G401.6 (cell line): ENCODE results near the gene KIF1A.

Experiments used
- FAIRE-seq: peaks from 2 replicates; lab custom pipeline; 2012; peaks lifted over from hg19 to GRCh38; lab: Jason Lieb, UNC

Gene KIF1A

GRCh38 chr2:240819858-240820606 is at the start of gene KIF1A:
Gene KIF1A, minus strand, starts transcription at chr2:240820219. Its CDS starts 22,467 bp downstream, at chr2:240797752.
- FAIRE-seq, result no peak

GRCh38 chr2:240869109-240869955 is 49.3 kb upstream of the KIF1A start:
- FAIRE-seq, result no peak

DNA sequence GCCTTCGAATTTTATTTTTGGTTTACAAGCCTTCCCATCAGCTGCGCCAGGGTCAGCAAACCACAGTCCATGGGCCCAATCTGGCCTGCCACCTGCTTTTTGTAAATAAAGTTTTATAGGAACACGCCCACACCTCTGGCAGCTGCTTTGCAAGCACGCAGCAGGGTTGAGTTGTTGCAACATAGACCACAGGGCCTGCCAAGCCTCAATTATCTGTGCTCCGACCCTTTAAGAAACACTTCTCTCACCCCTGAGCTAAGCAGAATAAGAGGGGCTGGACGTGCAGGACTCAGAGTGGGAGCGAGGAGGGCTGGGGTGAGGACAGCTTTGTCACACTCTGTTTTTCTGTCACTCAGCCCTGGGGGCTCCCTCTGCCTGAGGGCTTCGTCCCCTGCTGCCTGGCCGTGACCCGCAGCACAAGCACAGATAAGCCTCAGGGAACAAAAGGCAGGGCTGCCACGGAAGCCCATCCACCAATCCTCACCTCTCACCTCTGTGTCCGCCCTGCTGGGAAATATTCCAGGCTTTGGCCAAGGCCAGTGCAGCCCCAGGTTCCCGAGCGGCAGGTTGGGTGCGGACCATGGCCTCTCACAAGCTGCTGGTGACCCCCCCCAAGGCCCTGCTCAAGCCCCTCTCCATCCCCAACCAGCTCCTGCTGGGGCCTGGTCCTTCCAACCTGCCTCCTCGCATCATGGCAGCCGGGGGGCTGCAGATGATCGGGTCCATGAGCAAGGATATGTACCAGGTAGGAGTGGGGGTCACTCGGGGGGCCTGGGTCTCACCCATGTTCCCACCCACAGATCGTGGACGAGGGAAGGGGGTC is 48.5 kb upstream of the KIF1A start, which contains the start of gene AGXT:
Gene AGXT (plus strand): TSS at position 539 of the 823 bp plus-strand sequence. CDS start 42 bp downstream, at position 581.
- no peak for FAIRE-seq

DNA sequence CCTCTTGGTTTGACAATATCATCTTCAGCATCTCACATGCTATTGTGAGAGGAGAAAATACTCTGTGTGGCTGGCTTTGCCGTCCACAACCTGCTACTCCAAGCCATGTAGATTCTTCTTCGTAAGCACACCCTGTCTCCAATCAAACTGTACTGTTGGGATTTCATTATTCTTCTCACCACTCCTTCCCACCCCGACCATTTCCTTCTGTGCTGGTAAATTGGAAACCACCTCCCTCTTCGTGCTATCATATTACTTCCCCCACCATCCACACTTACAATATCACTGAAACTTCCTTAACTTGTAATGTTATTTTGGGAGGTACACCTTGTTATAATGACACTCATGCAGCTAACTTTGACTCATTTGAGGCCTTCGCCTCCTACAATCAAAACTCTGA is 45.4 kb upstream of the KIF1A start:
- no peak for FAIRE-seq

GRCh38 chr2:240864475-240864874 is 44.5 kb upstream of the KIF1A start:
- FAIRE-seq, result no peak

DNA sequence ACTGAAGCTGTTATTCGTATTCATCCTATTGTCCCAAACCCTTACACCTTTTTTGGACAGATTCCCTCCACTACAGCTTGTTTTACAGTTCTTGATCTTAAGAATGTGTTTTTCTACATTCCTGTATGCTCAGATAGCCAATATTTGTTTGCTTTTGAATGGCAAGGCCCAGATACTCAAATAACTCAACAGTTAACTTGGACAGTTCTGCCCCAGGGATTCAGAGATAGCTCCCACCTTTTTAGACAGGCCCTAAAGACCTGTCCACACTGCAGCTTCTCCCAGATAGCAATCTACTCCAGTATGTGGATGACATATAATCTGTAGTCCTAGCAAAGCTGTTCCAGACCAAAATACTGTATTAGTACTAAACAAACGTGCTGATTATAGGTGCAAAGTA is 41.5 kb upstream of the KIF1A start:
- no peak for FAIRE-seq

- no peak for FAIRE-seq
Measured at GRCh38 chr2:240858871-240859270, 38.9 kb upstream of the KIF1A start.

DNA sequence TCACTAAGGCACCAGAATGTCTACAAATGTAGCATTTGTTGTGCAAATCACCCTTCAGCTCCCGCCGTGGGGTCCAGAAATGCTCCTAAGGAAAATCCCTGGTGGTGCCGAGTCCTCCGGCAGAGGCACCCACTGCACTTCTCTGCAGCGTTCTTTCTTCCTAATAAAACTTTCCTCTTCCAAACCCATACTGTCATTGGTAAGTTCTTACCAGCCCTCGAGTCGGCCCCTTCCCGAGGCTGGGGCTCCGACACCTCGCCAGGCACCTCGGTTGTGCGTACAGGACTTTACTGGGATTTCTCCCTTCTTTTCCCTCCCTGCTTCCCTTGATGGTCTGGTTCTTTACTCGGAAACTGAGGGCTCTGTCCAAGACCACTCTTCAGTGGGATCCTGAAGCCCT is 38.3 kb upstream of the KIF1A start:
- FAIRE-seq, result no peak

- FAIRE-seq, result no peak
Measured at GRCh38 chr2:240857039-240858008, 37.3 kb upstream of the KIF1A start.

DNA sequence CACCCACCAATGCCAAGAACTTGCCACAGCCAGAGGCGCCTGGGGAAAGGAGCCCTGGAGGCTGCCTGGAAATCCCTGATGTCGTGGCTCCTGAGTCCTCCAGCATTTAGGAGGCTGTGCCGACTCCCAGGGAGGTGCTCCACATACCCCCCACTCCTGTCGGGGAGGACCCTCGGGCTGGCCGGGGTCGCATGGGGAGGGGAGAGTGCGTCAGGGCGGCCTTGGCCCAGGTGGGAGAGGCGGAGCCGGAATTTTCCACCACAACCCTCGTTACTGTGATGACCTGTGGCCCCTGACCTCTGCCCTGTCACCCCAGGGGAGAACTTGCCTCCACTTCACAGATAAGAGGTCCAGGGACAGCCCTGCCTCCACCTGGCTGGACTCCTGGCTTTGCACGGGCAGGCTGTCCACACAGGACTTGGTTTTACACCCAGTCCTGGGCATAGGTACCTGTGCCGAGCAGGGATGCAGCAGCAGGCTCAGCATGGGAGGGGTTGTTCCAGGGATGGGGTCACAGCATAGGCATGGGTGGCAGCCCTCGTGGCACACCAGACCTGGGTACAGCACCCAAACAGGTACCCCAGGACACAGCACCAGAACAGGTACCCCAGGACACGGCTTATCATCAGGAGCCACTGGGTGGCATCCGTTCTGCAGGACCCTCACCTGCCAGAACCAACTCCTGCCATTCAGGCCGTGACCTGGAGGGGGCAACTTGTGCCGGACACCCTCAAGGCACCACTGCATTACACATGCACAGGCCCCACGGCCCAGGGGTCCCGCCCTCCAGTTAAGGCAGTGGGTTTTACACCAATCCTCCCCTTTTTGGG is 36.3 kb upstream of the KIF1A start:
- FAIRE-seq, result no peak

- no peak for FAIRE-seq
Measured at GRCh38 chr2:240855670-240856069, 35.7 kb upstream of the KIF1A start.

- no peak for FAIRE-seq
Measured at GRCh38 chr2:240852671-240853314, 32.8 kb upstream of the KIF1A start.

- FAIRE-seq, result no peak
Measured at GRCh38 chr2:240851078-240851991, 31.3 kb upstream of the KIF1A start.

DNA sequence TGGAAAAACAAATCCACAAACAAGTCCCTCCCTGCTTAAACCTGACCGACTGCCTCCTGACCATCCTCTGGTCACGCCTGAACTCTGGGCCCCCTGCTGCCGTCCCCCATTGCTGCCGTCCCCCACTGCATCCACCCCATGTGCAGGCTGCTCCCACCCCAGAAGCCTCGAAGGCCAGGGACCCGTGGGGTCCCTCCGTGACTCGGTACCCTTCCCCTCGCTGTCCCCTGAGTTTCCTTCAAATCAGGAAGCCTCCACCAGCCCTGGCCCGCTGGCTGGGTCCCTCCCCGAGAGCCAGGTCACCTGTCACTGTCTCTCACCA is 30.7 kb upstream of the KIF1A start:
- no peak for FAIRE-seq

DNA sequence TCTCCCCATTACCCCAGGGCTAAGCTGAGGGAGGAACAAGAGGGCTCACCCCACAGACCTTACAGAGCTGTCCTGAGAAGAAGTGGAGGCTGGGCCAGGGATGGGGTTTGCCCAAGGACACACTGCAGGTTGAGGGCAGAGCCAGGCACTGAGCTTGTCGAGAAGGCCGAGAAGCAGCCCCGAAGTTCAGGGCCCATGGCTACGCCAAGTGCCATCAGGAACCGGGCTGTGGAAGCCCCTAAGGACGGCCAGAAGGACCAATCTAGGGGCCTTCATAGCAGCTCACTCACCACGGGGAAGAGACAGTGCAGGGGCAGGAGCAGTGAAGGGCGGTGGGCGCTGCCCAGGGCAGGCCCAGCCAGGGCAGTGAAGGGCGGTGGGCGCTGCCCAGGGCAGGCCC is 30.0 kb upstream of the KIF1A start:
- FAIRE-seq, result no peak

GRCh38 chr2:240848900-240849680 is 29.1 kb upstream of the KIF1A start:
- no peak for FAIRE-seq

DNA sequence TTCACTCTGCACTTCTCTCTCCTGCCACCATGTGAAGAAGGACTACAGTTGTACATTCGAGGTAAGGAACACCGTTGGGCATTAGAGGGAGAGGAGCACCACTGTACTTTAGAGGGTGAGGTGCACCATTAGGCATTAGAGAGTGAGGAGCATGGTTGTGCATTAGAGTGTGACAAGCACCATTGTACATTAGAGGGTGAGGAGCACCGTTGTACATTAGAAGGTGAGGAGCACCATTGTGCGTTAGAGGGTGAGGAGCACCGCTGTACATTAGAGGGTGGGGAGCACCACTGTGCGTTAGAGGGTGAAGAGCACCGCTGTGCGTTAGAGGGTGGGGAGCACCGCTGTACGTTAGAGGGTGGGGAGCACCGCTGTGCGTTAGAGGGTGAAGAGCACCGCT is 27.8 kb upstream of the KIF1A start:
- no peak for FAIRE-seq
